ENCODE measurements around the gene ZBTB38. TPM values are rescaled to one million over a fixed set of nuclear protein-coding genes. Genes with fewer than 3 reads are reported as not detected.

Gene ZBTB38
- total and polyA plus RNA-seq, 3 donors from 2014 or later = 66.7 to 167 (median 131) TPM

- 94% methylated on average over 4 of the region's 4 CpGs for WGBS, 2 donors
- no peaks in the 10 kb centered on the region for H3K9me3 ChIP-seq
- H3K27me3 ChIP-seq = no peaks in the 10 kb centered on the region
- TF ChIP-seq CTCF (IDR thresholded peaks at IDR 0.05) = no peak
- TF ChIP-seq POLR2A (IDR thresholded peaks at IDR 0.05) = no peak
- H3K4me3 ChIP-seq = no peak overlapping the region
- intact Hi-C loops (cut with DNase I; ENCODE audit: low total_unique reads) = no loop called here
- H3K27ac ChIP-seq = no peak overlapping the region
- no peaks in the 10 kb centered on the region for H3K4me1 ChIP-seq
- DNase-seq = no peak
- H3K36me3 ChIP-seq (ENCODE audit: low read depth, missing control alignments) = no peaks in the 10 kb centered on the region
Observed at GRCh38 chr3:141323936-141324704, 44.2 kb upstream of the ZBTB38 start.

- no peaks in the 10 kb centered on the region for H3K27me3 ChIP-seq
- H3K4me1 ChIP-seq = no peaks in the 10 kb centered on the region
- DNase-seq = no peak
- intact Hi-C loops (cut with DNase I; ENCODE audit: low total_unique reads) = no loop called here
- H3K9me3 ChIP-seq = no peaks in the 10 kb centered on the region
- no peak for TF ChIP-seq POLR2A (IDR thresholded peaks at IDR 0.05)
- no peak for TF ChIP-seq CTCF (IDR thresholded peaks at IDR 0.05)
- H3K4me3 ChIP-seq = no peak overlapping the region
- H3K36me3 ChIP-seq (ENCODE audit: low read depth, missing control alignments) = no peaks in the 10 kb centered on the region
- no peak overlapping the region for H3K27ac ChIP-seq
Observed at GRCh38 chr3:141326123-141326522, 42.2 kb upstream of the ZBTB38 start.

GRCh38 chr3:141326626-141327025 is 41.7 kb upstream of the ZBTB38 start:
- H3K4me3 ChIP-seq = no peak overlapping the region
- no peak overlapping the region for H3K27ac ChIP-seq
- no peaks in the 10 kb centered on the region for H3K27me3 ChIP-seq
- no peak for DNase-seq
- 68 to 79% methylated on average over 3 of the region's 3 CpGs for WGBS, 2 donors
- TF ChIP-seq POLR2A (IDR thresholded peaks at IDR 0.05) (no peak), CTCF (IDR thresholded peaks at IDR 0.05) (no peak)
- no peaks in the 10 kb centered on the region for H3K36me3 ChIP-seq (ENCODE audit: low read depth, missing control alignments)
- intact Hi-C loops (cut with DNase I; ENCODE audit: low total_unique reads) = no loop called here
- H3K4me1 ChIP-seq = no peaks in the 10 kb centered on the region
- H3K9me3 ChIP-seq = no peaks in the 10 kb centered on the region

GRCh38 chr3:141328286-141329166 is 39.8 kb upstream of the ZBTB38 start:
- intact Hi-C loops (cut with DNase I; ENCODE audit: low total_unique reads) = no loop called here

More at GRCh38 chr3:141328286-141329166, 39.8 kb upstream of the ZBTB38 start:
- no peak overlapping the region for H3K4me3 ChIP-seq
- no peaks in the 10 kb centered on the region for H3K9me3 ChIP-seq
- no peak overlapping the region for H3K27ac ChIP-seq
- H3K36me3 ChIP-seq (ENCODE audit: low read depth, missing control alignments) = no peaks in the 10 kb centered on the region
- no peak for TF ChIP-seq CTCF (IDR thresholded peaks at IDR 0.05)
- no peak for TF ChIP-seq POLR2A (IDR thresholded peaks at IDR 0.05)
- no peaks in the 10 kb centered on the region for H3K27me3 ChIP-seq
- 84 to 85% methylated on average over 7 of the region's 7 CpGs for whole genome bisulfite sequencing, 2 donors
- DNase-seq = no peak
- H3K4me1 ChIP-seq = no peaks in the 10 kb centered on the region
